ENCODE results near the gene TMEM244.
"Not testable (repeated sequence)": the region's sequence is repeated elsewhere in the genome, so short reads cannot be mapped to it uniquely, and the experiment has no call there.

TMEM244 gene

DNA sequence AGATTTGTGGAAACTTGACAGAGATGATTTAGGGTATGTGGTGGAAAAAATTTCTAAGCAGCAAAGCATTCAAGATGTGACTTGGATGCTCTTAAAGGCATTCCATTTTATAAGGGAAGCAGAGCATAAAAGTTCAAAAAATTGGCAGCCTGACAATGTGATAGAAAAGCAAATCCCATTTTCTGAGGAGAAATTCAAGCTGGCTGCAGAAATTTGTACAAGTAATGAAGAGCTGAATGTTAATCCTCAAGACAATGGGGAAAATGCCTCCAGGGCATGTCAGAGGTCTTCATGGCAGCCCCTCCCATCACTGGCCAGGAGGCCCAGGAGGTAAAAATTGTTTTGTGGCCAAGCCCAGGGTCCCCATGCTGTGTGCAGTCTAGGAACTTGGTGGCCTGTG is 58.2 kb downstream of the TMEM244 start:
- not testable (repeated sequence) for DNase-seq

DNA sequence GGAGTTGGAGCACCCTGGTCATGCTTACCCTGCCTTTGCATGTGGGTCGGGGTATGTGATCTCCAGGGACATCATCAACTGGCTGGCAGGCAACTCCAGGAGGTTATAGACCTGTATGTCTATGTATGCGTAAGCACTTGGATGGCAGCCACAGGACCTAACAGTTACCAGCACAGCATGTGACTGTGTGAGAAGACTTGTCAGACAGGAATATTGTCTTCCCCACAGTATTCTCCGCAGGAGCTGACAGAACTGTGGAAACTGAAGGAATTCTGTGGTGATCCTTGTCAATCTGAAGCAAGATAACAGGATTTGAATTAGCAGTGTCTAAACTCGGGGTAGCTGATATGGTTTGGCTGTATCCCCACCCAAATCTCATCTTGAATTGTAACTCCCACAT is 59.2 kb downstream of the TMEM244 start:
- no peak for DNase-seq

DNA sequence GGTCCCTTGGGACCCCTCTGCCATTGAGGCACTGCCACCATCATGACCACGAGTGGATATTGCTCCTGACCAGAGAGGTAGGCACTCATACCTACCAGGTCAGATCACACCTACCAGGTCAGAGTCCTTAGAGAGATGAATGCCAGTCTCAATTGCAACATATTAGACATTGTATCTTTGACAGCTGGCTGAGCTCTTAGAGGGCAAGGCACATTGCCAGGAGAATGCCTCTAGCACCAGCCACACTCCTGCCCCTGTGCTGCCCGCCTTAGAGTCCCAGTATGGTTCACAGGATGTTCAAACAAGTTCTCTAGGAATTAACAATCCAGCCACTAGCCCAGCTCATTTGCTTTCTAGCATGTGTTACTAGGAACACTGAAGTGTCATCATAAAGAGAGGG is 65.9 kb downstream of the TMEM244 start:
- no peak for DNase-seq

DNA sequence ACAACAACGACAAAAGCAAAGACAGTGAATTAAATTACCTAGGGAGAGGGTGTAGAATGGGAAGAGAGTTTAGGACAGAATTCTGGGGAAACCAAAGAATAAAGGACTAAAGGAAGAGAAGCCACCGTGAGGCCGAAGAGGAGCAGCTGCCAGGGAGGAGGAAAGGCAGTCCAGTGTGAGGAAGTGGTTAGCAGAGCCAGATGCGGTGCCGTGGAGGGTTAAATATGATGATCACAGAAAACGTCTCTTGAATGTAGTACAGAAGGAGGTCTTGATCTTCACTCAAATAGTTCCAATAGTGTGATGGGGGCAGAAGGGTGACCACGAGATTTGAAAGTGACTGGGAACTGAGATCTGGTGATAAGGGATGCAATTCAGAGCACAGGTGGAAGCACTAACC is 67.7 kb downstream of the TMEM244 start:
- DNase-seq: no peak

DNA sequence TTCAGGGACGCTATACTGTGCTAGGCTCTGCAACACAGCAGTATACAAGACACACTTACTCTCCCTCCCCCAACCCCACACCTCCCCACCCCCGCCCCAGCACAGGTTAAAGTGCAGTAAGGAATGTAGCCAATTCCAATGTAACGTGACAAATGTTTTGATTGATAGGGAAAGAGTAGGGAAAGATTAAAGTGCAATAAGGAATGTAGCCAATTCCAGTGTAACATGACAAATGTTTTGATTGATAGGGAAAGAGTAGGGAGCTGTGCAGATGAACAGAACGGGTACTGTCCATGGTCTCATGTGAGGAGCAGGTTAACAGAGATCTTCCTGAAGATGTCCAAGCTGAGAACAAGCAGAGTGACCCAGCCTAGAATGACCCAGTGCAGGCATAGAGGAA is 69.1 kb downstream of the TMEM244 start:
- DNase-seq: no peak

DNA sequence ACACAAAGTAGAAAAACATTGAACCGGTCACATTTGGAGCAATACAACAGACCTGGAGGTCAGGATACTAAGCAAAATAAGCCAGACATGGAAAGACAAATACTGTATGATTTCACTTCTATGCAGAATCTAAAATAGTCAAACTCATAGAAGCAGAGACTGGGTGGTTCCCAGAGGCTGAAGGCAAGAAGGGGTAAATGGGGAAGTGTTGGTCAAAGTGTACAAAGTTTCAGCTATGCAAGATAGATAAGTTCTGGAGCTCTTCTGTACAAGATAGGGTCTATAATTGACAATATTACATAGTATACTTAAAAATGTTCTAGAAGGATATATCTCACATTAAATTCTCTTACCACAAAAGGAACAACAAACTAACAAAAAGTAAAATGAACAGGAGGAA is 70.3 kb downstream of the TMEM244 start:
- no peak for DNase-seq

DNA sequence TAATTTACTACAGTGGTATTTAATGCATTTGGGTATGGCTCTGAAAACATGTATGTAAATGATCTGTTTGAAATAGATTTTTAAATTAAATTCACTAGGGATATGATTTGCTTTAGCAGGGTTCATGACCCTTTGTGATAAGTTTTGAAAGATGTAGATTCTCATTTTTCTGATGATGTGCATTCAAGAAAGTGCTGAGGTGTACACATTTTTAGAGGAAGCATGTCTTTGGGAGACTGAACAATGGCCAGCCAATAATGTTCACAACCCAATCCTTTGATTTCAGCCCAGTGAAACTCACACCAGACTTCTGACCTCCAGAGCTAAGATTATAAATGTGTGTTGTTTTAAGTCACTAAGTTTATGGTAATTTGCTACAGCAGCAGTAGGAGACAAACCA is 71.1 kb downstream of the TMEM244 start:
- DNase-seq: no peak

DNA sequence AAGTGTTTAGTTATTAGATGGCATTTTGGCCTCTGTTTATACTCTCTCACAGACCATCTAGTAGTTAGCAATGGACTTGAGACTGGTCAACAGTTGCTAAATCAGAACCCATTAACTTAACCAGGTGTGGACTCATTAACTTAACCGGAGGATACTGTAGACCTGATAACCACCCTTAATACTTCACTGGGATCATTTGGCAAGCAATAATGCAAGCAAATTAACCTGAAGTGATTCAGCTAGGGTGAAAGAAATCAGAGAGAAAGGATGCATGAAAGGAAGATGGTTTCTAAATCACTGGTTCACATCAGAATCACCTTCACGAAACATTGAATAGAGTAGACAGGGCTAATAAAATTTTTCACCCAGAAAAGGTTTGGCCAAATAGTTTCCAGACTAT is 73.3 kb downstream of the TMEM244 start:
- DNase-seq: no peak

DNA sequence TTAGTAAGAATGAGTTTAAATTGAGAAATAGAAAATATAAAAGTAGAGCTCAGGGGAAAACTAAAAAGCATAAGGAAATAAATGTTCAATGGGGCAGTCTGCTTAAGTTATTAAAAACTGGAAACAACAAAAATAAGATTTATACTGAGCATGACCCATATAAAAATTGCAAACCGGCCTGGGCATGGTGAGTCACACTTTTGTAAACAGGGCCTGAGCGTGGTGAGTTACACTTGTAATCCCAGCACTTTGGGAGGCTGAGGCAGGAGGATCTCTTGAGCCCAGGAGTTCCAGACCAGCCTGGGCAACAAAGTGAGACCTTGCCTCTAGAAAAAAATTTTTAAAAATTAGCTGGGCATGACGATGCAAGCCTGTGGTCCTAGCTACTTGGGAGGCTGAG is 74.6 kb downstream of the TMEM244 start:
- DNase-seq: no peak

DNA sequence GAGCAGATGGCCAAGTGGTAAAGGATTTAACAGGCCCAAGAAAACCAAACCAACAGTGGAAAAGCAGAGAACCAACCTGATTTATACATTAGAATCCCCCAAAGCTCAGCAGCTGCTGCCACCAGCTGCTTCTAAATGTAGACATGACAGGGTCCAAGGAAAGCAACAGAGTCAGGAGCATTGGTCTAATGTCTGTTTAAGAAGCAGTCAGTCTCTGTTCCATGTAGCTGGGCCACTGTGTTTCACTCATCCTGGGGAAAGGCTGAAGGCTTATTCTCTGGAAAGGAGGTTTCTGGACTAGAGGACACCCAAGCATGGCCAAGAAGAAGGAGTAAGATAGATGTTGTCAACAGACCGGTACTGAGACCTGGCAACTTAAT is 75.4 kb downstream of the TMEM244 start:
- DNase-seq: no peak

DNA sequence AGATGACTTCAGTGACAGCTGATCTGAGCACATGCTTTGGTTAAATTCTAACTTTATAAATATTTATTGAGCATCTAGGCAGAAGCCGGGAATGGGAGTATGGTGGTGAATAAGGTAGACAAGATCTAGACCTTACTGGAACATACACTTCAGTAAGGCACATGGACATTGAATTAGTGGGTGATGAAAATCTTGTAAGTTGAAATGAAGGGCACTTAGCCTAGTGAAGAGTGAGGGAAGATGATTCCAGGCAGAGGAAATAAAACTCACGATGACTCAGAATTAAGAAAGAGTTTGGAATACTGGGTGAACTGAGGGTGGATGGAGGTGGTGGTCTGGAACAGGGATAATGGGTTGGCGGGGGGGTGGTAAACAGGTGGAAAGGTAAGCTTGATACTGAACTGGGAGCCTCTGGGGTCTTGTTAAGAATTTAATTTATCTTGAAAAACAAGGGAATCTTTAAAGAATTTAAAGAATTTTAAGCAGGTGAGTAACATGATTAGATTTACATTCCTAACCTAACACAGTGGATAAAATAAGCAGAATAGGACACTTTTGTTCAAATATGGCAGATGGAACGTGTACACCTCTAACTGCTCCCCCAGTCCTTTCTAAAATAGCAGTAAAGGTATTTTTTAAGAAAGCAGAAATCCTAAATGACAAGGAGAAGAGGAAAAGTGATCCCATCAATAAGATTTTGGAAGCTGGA is 75.9 kb downstream of the TMEM244 start:
- DNase-seq: no peak

All from activated naive CD4-positive, alpha-beta T cell treated with anti-CD3 and anti-CD28 coated beads, Interleukin-2, amount 50 U/mL, for 16 hours (primary cell).